Measurements from ENCODE around the gene SMPD1. TPM values are rescaled to one million over a fixed set of nuclear protein-coding genes. Genes with fewer than 3 reads are reported as not detected.

Gene SMPD1
- total and polyA plus RNA-seq, 9 of the 15 experiments (the other 6 are each of a cell fraction or from before 2014, with no cell fraction given) = 0.90 to 9.9 (median 5.2) TPM

- DNase-seq (ENCODE audit: extremely low read depth in 1 of 4, low spot score in 3 of 4) (no peak), FAIRE-seq (no peak), ATAC-seq (no peak)
- BruUV-seq (replicated peaks) = no TSS peak
- ChIA-PET CTCF (ENCODE audit: low intra/inter-chr PET ratio) (no interaction called here), POLR2A (interaction anchor here (0.6 kb wide), 2 partner anchors 68 to 290 kb away, joined by 3 read pairs; no protein-coding TSS in a partner anchor)
- intact Hi-C loops (cut with micrococcal nuclease) (no loop called here), in situ Hi-C loops (cut with MboI) (loop anchor here (5.0 kb wide), 1 partner anchor 328 kb away; no protein-coding TSS in a partner anchor)
- Histone ChIP-seq H4K20me1 (replicated peaks; ENCODE audit: control insufficient read depth, insufficient read depth, low read length) (0 out of 2 replicates have a peak, but pooled peaks cover 3% of the 10 kb centered on the region), H2AFZ (ENCODE audit: low read depth, low read length) (no peak overlapping the region), H3K9me1 (ENCODE audit: control insufficient read depth, insufficient read depth, low read length) (no peaks in the 10 kb centered on the region), H3K36me3 (ENCODE audit: control insufficient read depth, insufficient read depth, low read length) (no peaks in the 10 kb centered on the region), H3K9ac (ENCODE audit: insufficient read depth in 1 of 2, low read depth in 2 of 2, low read length in 2 of 2) (no peak overlapping the region), H3K79me2 (ENCODE audit: control insufficient read depth, insufficient read depth, low read length) (no peaks in the 10 kb centered on the region), H3K4me2 (ENCODE audit: insufficient read depth, low read length) (no peak overlapping the region), H3K4me3 (no peak overlapping the region), H3K4me1 (replicated peaks in 1 of 2; ENCODE audit: control insufficient read depth in 2 of 2, insufficient read depth in 2 of 2, low read length in 2 of 2) (no peaks in the 10 kb centered on the region), H3K9me3 (replicated peaks; ENCODE audit: control insufficient read depth, insufficient read depth, low read depth, low read length) (no peaks in the 10 kb centered on the region), H3K27me3 (ENCODE audit: control insufficient read depth in 2 of 2, insufficient read depth in 2 of 2, low read length in 2 of 2) (peaks cover 2 to 16% of the 10 kb centered on the region in 2 experiments; a peak in 4 of 5 replicates), H3K27ac (ENCODE audit: extremely low read depth, low read depth, low read length) (no peak overlapping the region)
- TF ChIP-seq ATF4 (CRISPR knock-in tag; IDR thresholded peaks at IDR 0.05) (no peak), HNRNPLL (IDR thresholded peaks at IDR 0.05; ENCODE audit: low read depth, low read length, poor library complexity, severe bottlenecking) (no peak), NR2C1 (IDR thresholded peaks at IDR 0.05) (no peak), NR2C1 (tag; IDR thresholded peaks at IDR 0.05) (no peak), RHOXF2B (CRISPR knock-in tag; conservative IDR thresholded peaks at IDR 0.05) (no peak), KLF6 (CRISPR knock-in tag; IDR thresholded peaks at IDR 0.05; ENCODE audit: borderline replicate concordance) (no peak), SREBF2 (CRISPR knock-in tag; IDR thresholded peaks at IDR 0.05) (no peak), ZNF143 (CRISPR knock-in tag; IDR thresholded peaks at IDR 0.05) (no peak), KAT7 (CRISPR knock-in tag; IDR thresholded peaks at IDR 0.05; ENCODE audit: borderline replicate concordance) (no peak), MAFG (tag; conservative IDR thresholded peaks at IDR 0.05) (no peak)
- 5% methylated on average over 2 of the region's 2 CpGs for WGBS (ENCODE audit: insufficient coverage, low coverage, missing lambda C conversion rate)
Observed at GRCh38 chr11:6350486-6350885, 39.8 kb upstream of the SMPD1 start.

Data from K562 (cell line).